HG03175 (cell line): Measurements from ENCODE around the gene LHX5.

Source experiments
- ATAC-seq: cut with Tn5 transposase; IDR thresholded peaks from one replicate; pipeline ENCODE4 v1.9.1; 2021; ENCODE audit warnings: mild to moderate bottlenecking, moderate library complexity; ENCODE audit not compliant: unreplicated experiment

The LHX5 gene

DNA sequence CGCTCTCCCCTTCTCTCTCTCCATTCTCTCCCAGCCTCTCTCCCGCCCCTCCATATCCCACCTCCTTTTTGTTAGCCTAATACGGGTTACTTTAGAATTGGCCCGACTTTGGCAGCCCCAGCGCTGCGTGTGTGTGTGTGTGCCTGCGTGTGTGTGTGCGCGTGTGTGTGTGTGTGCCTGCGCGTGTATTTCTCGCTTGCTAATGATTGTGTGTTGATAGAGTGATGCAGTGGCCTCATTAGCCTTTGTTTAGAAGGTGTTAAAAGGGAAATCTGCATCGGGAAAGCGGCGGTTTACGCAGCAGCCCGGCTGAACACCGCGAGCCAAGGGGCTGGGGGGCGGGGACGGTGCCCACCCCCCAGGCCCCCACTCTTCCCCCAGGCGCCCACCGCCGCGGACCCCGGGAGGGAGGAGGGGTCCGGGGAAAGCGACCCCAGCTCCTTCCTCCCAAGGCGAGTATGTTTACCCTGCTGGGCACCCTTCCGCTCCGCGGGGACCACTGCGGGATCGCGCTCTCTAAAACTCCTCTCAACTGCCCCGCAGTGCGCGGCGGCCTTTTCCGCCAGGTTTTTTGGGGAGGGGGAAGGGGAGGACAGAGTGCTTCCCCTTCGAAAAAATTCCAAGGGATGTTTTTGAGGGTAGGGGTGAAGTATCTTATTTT, 6.8 kb upstream of the LHX5 start:
- ATAC-seq: no peak

DNA sequence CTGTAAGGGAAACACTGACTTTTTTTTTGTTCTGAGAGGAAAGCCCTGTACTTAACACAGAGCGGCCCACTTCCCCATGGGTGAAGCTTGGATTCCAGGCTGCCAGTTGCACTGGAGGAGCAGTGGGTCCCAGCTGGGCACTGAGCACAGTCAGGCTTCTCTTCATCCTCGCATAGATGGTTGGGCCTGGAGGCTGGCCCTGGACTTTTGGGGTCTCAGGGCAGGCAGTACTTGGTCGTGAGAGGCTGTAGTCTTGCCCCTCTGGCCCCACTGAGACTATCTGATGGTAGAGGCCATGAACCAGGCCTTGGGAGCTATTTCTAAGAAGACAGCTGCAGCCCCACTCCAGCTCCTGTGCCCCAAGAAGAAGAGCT, 6.2 kb upstream of the LHX5 start:
- ATAC-seq: no peak

DNA sequence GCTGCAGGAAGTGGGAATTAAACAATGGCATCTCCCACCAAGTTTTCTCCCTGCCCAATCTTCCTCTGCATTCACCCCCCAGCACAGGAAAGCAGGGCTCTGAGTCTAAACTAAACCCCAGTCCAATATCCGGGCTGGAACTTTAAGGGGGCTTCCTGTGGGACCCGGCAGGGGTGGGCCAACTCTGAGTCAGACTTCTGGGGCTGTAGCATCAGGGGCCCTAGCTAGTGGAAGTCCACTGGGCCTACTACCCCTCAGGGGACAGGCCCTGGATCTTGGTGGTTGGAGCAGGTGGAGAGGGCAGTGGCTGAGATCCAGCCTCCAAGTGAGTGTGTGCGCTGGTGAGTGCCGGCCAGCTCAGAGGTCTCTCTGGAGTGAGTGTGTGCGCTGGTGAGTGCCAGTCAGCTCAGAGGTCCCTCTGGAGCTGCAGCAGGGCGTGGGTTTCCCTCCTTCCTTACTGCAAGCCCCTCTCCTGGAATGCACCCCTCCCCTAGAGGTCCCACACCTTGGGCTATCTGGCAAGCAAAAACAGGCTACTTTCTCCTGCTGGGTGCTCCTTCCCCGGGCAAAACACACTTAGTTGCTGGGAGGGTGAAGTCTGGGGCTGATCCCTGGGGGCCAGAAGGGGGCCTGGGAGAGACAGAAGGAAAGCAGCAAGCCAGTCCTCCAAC, 5.6 kb upstream of the LHX5 start:
- no peak for ATAC-seq

DNA sequence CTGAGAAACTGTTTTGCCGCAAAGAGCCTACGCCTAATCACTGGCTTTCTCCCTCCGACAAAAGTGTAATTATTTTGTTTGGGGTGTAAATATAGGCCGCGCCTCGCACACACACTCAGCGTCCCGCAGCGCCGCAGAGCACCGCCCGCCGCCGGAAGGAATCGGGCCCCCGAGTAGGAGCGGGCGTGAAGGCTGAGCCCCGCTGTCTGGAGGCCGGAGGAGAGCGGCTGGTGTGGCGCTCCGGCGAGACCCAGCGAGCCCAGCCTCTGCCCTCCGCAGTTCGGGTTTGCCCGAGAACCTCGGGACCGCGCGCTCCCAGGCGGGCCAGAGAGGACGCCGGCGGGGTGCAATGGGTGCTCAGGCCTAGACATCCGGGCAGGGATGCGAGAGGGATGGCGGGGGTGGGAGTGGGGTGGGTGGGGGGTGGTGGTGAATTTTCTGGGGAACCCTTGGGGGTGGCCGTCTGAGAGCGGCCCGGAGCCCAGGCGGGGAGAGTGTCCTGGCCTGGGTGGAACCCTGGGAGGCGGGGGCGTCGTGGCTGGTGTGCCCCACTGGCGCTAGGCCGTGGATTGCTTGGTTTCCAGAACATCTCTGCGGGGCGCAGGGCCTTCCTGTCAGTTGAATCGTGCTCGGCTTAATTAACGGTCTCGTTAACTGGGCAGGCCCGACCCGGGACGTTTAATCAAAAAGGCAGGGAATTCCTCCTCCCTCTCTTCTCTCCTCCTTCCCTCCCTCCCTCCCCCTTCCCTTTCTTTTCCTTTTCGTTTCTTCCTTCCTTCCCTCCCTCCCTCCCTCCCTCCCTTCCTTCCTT, 4.7 kb upstream of the LHX5 start:
- ATAC-seq: no peak

DNA sequence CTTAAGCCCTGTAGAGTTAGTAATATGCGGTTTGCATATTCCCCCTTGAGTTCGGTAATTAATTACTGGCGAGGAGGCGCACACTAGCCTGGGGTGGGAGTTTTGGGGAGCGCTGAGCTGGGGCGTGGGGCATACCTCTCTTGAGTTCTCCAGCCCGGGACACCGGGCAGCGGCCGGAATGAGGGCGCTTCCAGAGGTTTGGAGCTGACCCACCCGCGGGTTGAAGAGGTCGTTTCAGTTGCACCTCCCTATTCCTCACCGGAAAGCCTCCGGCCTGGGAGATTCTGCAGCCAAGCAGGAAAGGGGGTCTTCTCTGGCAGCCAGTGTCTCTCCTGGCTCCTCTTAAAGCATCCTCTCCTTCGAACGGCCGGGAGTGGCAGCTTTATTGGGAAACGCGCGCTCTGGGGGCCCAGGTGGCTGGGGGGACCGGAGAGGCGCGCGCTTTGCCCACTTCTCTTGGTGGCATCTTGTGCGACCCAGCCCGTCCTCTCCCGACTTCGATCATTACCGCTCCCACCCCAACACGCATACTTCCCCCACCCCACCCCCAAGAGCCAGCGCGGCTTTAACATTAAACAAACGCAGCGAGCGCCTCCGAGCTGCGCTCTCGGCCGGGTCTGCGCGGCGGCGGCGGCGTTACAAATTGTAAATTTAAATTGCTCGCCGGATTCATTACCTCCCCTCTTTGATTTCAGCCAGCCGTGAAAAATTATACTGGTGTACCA, 3.9 kb upstream of the LHX5 start:
- no peak for ATAC-seq

DNA sequence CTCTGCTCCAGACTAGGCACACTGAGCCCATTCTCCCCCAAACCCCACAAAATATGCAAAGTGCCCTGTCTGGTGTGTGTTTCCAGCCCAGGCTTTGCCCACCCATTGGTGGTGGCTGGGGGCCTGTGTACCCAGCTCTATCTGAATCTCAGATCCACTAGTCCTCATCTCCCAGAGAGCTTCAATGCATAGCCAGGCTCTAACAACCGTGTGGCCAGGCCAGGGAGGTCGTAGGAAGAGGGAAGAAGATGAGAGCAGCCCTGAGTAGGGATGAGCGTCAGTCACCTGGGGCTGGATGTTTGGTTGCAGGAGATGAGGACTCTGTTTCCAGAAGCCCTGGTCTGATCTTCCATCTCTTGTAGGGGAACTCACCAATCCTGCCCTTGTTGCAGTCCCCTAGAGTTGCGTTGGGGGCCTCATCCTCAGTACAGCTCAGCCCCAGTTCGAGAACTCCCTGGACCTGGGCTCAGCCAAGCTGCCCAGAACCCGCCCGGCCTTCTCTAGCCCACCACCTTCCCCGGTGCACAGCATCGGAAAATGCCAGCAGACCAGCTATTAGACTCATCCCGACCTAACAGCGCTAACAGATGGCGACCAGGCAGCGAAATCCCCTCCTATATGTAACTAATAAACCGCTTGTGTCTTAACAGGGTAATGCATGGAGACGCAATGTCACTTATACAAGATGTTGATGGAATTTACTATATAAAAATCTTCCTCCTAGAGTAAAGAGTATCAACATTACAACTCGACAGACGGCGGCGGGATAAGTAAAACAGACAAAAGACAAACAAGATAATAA, 3.2 kb upstream of the LHX5 start:
- no peak for ATAC-seq

DNA sequence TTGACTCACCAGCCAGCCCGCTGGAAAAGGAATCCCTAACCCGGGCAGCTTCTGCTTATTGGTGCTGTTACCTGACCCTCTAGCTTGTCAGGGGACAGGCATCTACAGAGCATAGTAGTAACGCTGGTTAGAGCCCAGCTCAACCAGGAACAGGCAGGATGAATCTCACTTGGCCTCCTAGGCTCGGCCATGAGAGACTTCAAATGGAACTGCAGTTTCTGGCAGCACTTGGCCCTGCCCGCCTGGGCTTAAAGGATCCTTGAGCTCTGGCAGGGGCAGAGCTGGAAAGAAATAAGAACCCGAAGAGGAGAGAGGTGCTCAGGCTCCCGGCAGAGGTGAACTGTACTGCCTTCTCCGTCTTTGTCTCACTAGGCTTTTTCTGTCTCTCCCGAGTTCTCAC, 2.3 kb upstream of the LHX5 start:
- no peak for ATAC-seq

DNA sequence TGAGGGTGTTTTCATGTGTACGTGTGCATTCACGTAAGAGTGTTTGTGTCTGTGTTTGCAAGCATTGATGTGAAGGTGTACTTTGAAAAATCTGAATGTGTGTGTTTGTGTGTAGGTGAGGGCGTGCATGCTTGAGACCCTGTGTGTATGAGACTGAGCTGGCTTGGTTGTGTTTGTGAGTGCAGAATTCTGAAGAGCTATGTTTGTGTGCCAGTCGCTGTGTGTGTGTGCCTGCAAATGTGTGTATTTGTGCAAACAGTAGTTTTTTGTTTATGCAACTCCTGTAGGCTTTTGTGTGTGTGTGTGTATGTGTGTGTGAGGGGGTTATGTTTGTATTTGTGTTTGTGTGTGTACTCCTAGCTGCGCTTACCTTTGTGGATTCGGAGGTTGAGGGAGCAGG, 1.7 kb upstream of the LHX5 start:
- no peak for ATAC-seq

DNA sequence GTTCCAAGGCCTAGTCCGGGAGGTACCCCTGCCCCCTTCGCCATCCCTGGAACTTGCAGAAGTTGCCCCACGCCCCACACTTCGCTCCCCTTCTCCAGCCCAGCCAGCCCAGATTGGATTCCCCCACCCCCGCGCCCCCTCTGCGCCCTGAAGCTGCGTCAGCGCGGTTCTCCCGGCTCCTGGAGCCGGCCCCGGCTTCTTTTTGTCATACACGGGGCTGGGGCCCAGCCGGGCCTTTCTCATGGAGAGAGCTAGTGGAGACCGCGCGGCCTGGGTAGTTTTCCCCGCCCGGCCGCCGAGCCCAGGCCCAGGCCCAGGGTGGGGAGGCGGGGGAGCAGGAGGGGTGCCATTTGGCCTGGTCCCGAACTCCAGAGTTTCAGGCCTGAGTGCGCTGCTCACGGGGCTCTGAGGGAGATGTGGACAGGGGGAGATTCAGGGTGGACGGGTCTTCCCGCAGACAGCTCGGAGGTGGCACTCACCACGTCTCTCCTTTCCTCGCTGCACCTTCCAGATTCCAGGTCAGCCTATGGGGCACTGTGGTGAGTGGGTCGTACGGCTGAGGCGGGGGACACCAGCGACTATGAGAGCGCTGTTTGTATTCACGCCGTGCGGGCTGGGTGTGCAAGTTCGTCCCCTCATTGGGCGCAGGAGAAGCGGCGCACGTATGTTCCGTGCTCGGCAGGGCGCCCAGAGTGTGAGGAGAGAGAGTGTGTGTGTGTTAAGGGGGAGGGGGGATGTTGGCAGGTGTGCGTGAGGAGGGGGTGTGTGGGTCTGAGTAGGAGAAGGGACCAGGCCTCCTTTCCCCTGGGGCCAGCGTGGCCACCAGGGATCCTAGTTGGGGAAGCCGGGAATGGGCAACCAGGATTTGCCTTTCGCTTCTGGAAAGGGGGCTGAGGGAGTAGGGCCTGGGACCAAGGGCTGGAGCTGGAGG, 785 bp upstream of the LHX5 start:
- ATAC-seq: no peak

DNA sequence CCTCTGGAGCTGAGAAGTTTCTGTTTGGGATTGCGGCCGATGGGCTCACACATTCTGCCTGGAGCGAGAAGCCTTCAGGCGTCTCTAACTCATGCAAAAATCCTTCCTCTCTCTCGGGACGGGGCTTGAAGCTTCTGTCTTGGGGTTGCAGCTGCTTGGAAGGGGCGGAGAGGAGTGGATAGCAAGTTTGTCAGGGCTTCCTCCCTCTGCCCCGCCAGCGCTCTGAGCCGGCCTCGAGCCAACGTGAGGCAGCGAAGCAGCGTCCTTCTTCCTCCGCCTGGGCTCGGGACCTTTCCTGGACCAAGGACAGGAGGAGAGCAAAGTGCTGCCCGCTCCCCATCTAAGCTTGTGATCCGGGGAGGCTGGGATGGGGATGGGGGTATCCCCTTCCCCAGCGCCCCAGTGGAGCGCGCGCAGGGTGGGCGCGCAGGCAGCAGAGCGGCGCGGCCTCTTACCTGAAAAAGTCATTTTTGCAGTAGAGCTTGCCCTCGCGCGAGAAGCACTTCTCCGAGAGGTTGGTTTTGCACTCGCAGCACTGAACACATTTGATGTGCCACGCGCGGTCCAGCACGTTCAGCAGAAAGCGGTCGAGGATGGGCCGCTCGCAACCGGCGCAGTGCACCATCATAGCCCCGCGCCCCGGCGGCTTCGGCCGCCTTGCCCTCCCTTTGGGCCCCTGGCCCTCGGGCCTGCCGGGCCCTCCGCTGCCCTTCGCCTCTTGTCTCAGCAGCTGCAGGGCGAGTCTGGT, 626 bp downstream of the LHX5 start:
- no peak for ATAC-seq

DNA sequence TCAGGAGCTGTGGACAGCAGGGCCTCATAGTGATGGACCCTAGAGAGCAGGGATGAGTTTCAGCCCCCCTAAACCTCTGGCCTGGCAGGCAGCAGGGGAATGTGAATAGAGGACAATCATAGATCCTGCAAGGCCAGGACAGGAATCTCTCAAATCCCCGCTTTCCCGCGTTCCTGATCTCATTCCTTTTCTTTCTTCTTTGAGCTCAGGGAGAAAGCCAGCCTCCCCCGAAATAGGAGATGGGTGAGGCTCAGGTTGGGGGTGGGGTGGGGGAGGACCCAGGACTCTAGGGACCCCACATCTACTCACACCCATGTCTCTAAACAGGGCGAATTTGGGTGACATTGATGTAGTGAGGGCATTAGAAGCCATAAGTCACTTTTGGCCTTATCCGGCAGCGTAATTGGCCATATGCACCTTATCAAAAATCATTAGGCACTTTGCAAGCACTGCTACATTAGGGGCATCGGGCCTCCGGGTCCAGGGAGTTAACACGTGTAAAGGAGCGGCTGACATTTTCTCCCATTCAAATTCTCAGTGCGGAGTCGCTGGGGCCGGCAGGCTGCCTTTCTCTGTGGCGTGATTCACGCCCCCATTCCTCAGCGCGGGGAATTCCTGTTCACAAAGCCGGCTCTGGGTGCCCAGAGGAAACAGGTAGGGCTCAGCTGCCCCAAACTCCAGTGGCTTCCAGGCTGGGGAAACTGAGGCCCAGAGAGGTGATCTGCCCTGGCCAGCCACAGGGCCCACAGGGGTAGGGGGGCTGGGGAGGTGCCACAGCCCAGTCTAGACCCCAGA, 1.5 kb downstream of the LHX5 start:
- no peak for ATAC-seq

DNA sequence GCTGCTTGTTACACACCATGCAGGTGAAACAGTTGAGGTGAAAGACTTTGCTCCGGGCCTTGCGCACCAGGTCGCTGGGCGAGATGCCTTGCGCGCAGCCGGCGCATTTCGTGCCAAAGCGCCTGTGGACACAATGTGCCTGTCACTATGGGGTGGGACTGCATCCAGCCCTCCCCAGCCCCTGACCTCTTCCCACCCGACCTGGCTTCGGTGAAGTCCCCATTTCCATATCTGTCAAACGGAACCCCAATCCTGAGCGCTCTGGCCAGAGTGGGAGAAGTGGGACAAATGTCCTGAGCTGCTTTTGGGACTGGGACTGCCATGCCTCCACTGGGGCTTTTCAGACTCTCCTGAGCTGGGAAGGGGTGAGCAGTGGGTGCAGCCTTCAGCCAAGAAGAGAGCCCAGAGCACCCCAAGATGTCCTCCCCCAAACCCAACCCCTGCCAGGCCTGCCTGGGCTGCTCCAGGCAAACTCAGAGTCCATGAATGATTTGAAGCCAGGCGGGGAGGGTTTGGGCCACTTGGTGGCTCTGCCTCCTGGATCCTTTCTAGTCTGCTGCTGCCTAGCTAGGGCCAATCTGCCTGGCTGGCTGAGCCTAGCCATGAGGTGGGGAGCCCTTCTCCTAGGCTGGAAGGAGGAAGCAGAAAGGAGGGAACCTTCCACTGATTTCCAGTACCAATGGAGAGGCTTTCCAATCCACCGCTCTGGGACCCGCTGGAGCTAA, 2.3 kb downstream of the LHX5 start:
- ATAC-seq: no peak

DNA sequence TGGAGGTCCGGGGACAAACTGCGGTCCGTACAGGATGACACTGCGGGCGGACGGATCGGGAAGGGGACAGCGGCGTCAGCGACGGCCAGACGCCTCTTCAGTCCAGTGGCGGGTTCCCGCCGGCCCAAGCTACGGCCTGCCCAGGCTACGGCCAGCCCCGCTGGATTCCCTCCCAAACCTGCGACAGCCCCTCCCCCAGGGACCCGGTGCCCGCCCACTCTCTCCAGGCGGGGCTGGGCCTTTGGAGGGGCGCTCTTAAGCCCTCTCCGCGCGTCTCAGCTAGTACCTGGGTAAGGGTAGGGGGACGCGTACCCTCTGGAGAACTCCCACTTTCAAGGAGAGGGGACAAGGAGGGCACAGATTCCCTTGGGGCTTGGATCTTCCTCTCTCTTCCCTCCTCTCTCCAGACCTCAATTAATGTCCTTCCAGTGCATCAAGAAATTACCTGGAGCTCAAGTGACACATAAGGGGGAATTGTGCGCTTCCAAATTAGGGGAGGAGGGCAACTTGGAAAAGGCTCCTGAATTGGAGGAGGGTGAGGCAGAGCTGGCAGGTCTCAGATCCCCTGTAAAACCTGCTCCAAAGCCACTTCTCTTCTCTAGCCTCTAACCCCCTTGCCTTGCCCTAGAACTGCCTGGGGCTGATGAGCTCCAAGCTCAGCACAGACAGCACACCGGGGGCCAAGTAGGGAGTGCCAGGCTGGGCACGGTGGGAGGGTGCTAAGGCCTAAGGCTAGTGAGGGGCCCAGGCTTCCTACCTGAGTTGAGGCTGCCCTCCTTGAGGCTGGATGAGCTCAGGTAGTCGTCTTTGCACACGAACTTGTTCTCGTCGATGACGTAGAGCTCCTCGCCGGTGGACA, 3.1 kb downstream of the LHX5 start:
- ATAC-seq: no peak

DNA sequence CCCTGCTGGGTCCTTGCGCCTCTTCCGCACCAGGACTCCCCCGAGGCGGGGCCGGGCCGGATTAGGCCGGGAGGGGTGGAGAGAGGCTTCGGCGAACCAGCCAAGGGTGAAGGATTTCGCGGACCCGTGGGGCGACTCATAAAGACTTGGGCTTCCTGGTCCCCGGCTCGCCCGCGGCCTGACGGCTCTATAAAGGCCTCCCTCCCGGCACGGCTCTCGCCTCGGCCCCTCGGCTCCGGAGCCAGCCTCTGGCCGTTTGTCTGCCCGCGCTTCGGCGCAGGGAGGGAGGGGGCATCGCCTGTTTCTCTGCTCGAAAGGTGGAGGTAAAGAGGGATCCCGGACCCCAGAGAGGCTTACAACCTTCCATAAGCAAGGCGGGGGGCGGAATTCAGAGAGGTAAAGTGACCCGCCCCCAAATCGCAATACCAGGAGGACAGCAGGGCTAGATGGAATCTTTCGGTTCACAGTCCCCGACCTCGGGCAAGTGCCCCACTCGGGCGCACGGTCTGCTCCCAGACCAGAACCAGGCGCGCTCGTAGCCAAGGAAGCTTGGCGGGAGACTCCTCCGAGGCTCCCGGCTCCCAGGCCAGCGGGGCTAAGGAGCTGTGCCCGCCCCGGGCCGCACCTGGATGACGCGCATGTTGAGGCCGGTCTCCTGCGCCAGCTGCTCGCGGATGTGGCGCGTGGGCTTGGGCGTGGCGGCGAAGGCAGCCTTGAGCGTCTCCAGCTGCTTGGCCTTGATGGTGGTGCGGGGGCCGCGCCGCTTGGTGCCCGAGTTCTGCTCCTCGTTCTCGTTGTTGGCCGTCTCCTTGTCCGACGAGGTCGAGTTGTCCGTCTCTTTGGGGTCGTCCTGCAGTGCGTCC, 3.9 kb downstream of the LHX5 start:
- no peak for ATAC-seq

DNA sequence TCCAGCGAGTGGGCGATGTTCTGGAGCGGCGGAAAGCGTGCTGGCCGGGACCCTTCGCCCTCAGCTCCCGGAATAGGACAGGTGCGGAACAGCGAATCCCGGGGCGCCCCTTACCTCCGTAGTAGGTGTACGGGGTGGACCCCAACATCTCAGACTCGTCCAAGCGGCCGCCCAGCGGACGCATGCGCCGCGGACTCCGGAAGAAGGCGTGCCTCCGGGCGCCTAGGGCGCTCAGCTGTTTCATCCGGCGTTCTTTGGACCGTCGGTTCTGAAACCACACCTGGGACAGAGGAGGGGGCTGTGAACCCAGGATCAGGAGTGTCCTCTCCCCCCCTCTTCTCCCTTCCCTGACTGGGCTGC, 4.5 kb downstream of the LHX5 start:
- no peak for ATAC-seq
